Upper lobe of left lung (tissue), 4 donors: ENCODE measurements around the gene FCMR.

Experiments used
- POLR2A ChIP-seq, 4 donors: fragments of 450-650 bp; IDR thresholded peaks; one replicate each; pipeline ENCODE4 v1.5.1; 2016 to 2017; ENCODE audit warnings: antibody characterized with exemption in 4 of 4, mild to moderate bottlenecking in 2 of 4
- TF ChIP-seq, protein P1 (sequence below), 6 experiments: fragments of 450-650 bp in 4 of 6; fragments of 200-600 bp in 2 of 6; sonication (generic) in 2 of 6; IDR thresholded peaks; one replicate each; pipeline ENCODE4 v1.5.1; 2016 to 2019; ENCODE audit warnings: antibody characterized with exemption in 6 of 6

DNA sequence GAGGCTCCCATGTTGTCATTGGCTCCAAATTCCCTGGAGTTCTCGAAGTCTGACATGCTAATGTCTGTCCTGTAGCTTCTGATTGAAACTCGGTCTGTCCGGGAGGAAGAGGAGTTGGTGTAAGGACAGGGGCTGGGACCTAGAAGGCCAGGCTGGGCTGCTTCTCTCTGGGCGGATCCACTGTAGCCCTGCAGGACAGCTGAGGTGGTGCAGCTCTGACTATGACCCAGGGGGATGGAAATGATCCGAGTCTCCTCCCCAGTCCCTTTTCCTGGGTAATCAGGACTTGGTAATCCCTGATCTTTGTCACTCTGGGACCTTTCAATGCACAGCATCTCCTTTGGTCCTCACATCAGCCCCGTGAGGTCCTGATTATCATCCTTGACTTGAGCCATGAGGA, 10.0 kb upstream of the FCMR start:
- TF ChIP-seq, protein P1, sequence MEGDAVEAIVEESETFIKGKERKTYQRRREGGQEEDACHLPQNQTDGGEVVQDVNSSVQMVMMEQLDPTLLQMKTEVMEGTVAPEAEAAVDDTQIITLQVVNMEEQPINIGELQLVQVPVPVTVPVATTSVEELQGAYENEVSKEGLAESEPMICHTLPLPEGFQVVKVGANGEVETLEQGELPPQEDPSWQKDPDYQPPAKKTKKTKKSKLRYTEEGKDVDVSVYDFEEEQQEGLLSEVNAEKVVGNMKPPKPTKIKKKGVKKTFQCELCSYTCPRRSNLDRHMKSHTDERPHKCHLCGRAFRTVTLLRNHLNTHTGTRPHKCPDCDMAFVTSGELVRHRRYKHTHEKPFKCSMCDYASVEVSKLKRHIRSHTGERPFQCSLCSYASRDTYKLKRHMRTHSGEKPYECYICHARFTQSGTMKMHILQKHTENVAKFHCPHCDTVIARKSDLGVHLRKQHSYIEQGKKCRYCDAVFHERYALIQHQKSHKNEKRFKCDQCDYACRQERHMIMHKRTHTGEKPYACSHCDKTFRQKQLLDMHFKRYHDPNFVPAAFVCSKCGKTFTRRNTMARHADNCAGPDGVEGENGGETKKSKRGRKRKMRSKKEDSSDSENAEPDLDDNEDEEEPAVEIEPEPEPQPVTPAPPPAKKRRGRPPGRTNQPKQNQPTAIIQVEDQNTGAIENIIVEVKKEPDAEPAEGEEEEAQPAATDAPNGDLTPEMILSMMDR (IDR thresholded peaks at IDR 0.05) = no peak
- no peak for TF ChIP-seq POLR2A (IDR thresholded peaks at IDR 0.05)
